Skeletal muscle satellite cell (primary cell): ENCODE results near the gene SCN1A. TPM values are rescaled to one million over a fixed set of nuclear protein-coding genes. Genes with fewer than 3 reads are reported as not detected.
A peak's percentile ranks its signal among the peaks of the same experiment; 100 is the strongest.

Experiments used
- H3K27me3 ChIP-seq: 2 replicates; pipeline ENCODE4 v1.7.0; 2013; ENCODE audit warnings: low read length; ENCODE audit not compliant: control insufficient read depth, insufficient read depth
- H3K36me3 ChIP-seq: 2 replicates; pipeline ENCODE4 v1.7.0; 2013; ENCODE audit warnings: mild to moderate bottlenecking, control low read depth, low read length; ENCODE audit not compliant: insufficient read depth
- H3K4me1 ChIP-seq: 2 replicates; pipeline ENCODE4 v1.7.0; 2013; ENCODE audit warnings: low read length; ENCODE audit not compliant: control insufficient read depth, insufficient read depth
- H3K4me2 ChIP-seq: 2 replicates; pipeline ENCODE4 v1.7.0; 2013; ENCODE audit warnings: mild to moderate bottlenecking, low read length
- H3K4me3 ChIP-seq: 2 replicates; pipeline ENCODE4 v1.7.0; 2013; ENCODE audit warnings: low read length
- H3K9ac ChIP-seq: 2 replicates; pipeline ENCODE4 v1.7.0; 2013; ENCODE audit warnings: mild to moderate bottlenecking, low read depth, low read length, moderate library complexity
- H3K9me3 ChIP-seq: replicated peaks from 2 replicates; pipeline ENCODE4 v1.7.0; 2013; ENCODE audit warnings: mild to moderate bottlenecking, control low read depth, low read length
- total RNA-seq: library from RNA; depleted of rRNA; stranded (reverse); fragments of >200 nt; gene quantifications from 2 replicates; pipeline ENCODE4 v1.2.3, GENCODE V29; 2012; rRNA removed

Gene SCN1A
- under 0.01 and 1.5 TPM in 2 replicates for total RNA-seq

DNA sequence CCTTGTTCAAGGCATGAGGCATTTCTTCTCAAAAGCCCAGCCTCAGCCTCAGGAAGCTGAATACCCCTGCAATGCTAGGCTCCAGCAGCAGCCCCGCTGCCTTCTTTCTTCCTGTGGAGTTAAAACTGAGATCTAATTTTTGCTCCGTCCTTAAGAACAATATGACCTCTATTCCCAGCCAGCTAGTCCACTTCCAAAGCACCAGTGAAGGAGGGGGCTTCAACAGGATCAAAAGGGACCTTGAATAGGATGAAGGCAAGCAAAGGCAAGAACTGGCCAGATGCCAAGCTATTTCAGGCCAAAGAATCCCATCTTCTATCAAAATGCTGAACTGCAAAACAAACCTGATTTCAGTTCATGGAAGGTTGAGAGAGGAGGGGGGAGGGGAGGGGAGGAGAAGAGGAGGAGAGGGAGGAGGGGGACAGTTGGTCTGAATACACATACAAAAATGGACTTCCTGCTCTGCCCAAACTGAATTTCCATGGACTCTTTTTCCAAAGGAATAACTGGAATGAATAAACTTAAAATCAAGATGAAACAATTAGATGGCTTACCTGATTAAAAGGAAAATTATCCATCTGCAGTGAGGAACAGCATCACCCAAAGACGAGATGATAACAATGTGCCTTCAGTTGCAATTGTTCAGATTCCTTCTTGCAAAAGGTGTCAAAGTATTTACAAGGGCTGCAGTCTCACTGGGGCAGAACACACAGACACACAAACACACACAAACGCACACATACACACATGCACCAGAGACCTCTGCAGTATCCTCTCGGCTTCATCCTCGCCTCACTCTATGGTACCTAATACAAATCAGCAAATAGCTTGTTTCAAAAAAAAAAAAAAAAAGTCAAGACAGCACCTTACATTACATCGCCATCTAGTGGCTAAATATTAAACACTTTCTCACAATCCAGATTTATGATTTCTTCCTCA is at the start of gene SCN1A:
TSS of gene SCN1A (minus strand) at position 804 of the 939 bp plus-strand sequence. CDS start 54,399 bp downstream, outside the sequence.
- H3K9me3 ChIP-seq: no peaks in the 10 kb centered on the region
- no peaks in the 10 kb centered on the region for H3K4me1 ChIP-seq
- H3K9ac ChIP-seq: no peak within 1 kb of the TSS
- no peaks in the 10 kb centered on the region for H3K36me3 ChIP-seq
- peak within 1 kb of the TSS; percentile 65 for H3K4me2 ChIP-seq
- no peaks in the 10 kb centered on the region for H3K27me3 ChIP-seq
- H3K4me3 ChIP-seq: no peak within 1 kb of the TSS

DNA sequence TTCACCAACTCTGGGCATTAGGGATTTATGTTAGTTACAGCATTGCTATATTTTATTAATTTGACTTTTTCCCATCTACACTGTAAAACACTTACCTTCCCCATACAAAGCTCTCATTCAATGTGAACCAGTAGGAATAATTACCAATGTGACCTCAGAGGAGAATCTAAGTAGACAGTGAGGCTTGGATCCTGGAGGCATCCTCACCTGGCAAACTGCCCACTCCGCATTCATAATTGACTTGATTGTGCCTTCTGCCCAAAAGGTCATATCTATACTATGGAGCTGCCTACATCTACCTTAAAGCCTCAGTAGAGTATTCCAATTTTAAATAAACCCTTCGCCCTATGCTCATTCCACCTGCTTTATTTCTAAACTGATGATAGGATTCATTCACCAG is 45.4 kb upstream of the SCN1A start:
- H3K4me2 ChIP-seq: no peak overlapping the region
- H3K9me3 ChIP-seq: no peaks in the 10 kb centered on the region
- no peaks in the 10 kb centered on the region for H3K36me3 ChIP-seq
- H3K4me3 ChIP-seq: no peak overlapping the region
- no peaks in the 10 kb centered on the region for H3K27me3 ChIP-seq
- H3K9ac ChIP-seq: no peak overlapping the region
- peaks cover 5% of the 10 kb centered on the region for H3K4me1 ChIP-seq

DNA sequence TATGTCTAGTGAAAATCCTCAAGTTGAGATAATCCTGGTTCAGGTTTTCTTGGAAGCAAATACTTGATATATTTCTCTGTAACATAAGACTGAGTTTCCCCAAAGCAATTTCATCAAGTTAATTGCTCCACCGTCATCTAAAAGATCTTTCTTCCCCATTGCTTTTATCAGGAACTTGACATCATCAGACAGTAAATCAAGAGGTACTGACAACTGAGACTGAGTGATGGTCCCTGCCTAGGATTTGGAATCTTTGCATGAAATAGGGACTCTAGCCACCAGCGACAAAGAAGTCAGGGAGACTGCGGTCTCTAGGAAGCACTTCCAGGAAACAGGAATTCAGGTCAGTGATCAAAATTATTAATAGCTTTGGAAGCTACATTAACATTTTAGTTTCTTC is 43.4 kb upstream of the SCN1A start:
- H3K9ac ChIP-seq: no peak overlapping the region
- no peak overlapping the region for H3K4me2 ChIP-seq
- H3K9me3 ChIP-seq: no peaks in the 10 kb centered on the region
- H3K4me3 ChIP-seq: no peak overlapping the region
- no peaks in the 10 kb centered on the region for H3K27me3 ChIP-seq
- no peaks in the 10 kb centered on the region for H3K36me3 ChIP-seq
- peaks cover 5% of the 10 kb centered on the region for H3K4me1 ChIP-seq

DNA sequence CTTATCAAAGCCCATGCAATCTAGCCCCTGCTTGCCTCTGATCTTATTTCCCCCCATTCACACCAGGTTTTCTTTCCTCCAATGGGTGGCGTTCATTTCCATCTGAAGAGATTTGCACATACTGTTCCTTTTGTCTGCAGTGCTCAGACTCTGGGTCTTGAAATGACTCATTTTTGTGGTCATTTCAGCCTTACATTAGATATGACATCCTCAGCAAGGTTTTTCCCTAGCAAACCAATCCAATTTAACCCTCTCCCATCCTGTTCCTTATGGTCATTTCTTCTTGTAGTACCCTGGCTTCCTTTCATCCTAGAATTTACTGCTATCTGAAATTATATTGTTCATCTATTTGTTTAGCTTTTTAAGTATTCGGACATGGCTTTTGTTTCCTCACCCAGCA is 42.5 kb upstream of the SCN1A start:
- no peak overlapping the region for H3K4me3 ChIP-seq
- peaks cover 5% of the 10 kb centered on the region for H3K4me1 ChIP-seq

DNA sequence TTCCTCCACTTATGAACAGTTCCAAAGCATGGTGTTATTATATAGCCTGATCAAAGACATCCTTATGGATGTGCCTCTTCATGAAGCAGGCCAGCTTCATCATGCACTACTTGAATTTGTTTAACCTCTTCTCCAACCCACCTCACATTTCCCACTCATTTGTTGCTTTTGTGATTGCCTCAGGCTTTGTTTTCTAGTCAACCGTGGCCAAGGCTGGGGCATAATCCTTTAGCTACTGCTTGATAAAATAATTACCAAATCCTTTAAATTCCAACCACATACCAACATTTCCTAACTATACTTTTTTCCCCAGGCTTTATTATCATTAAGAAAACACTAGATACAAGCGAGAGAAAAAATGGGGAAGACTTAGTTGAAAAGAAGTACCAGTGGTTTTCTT is 39.6 kb upstream of the SCN1A start:
- no peaks in the 10 kb centered on the region for H3K36me3 ChIP-seq
- H3K9ac ChIP-seq: no peak overlapping the region
- peaks cover 5% of the 10 kb centered on the region for H3K4me1 ChIP-seq
- H3K4me3 ChIP-seq: no peak overlapping the region
- no peaks in the 10 kb centered on the region for H3K9me3 ChIP-seq
- no peak overlapping the region for H3K4me2 ChIP-seq
- H3K27me3 ChIP-seq: no peaks in the 10 kb centered on the region

More for the DNA sequence above, 42.5 kb upstream of the SCN1A start:
- H3K36me3 ChIP-seq: no peaks in the 10 kb centered on the region
- H3K4me2 ChIP-seq: no peak overlapping the region
- no peaks in the 10 kb centered on the region for H3K27me3 ChIP-seq
- no peaks in the 10 kb centered on the region for H3K9me3 ChIP-seq
- no peak overlapping the region for H3K9ac ChIP-seq

DNA sequence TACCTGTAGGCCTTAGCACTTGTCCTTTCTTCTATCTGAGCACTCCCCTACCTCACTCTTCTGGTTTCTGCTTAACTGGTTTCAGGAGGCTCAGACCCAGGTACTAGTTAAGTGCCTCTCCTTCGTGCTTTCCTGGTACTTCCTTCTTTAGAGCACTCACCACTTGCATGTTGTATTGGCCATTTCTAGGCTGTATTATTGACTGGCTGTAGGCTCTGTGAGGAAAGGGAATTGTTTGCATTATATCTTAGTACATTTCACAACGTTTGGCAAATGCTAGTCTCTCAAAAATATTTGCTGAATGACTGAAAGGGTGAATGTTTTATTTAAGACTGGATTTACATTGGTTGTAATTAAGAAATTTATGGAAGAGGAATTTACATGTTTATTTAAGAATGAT is 36.0 kb upstream of the SCN1A start:
- H3K4me3 ChIP-seq: no peak overlapping the region
- H3K36me3 ChIP-seq: no peaks in the 10 kb centered on the region
- H3K9me3 ChIP-seq: no peaks in the 10 kb centered on the region
- no peaks in the 10 kb centered on the region for H3K27me3 ChIP-seq
- H3K9ac ChIP-seq: no peak overlapping the region
- peaks cover 11% of the 10 kb centered on the region for H3K4me1 ChIP-seq
- H3K4me2 ChIP-seq: no peak overlapping the region

DNA sequence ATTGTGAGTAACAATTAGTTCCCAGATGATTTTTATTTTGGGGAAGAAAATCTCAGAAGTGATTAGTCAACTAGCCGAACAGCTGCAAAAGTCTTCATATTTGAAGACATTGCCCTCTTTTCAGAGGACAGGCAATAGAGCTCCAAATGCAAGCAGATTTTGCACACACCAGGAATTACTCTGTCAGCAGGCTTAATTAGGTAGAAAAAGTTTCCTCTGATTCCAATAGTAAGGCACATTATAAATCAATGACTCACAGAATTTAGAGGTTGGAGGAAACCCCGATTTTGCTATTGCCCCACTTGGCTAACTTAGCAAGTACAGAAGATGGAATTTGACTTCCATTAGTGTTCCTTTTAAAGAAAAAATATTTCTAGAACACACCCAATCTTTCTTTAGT is 30.7 kb upstream of the SCN1A start:
- peaks cover 19% of the 10 kb centered on the region for H3K4me1 ChIP-seq
- H3K4me3 ChIP-seq: no peak overlapping the region
- H3K9ac ChIP-seq: no peak overlapping the region
- no peaks in the 10 kb centered on the region for H3K27me3 ChIP-seq
- H3K36me3 ChIP-seq: no peaks in the 10 kb centered on the region
- no peaks in the 10 kb centered on the region for H3K9me3 ChIP-seq
- no peak overlapping the region for H3K4me2 ChIP-seq

DNA sequence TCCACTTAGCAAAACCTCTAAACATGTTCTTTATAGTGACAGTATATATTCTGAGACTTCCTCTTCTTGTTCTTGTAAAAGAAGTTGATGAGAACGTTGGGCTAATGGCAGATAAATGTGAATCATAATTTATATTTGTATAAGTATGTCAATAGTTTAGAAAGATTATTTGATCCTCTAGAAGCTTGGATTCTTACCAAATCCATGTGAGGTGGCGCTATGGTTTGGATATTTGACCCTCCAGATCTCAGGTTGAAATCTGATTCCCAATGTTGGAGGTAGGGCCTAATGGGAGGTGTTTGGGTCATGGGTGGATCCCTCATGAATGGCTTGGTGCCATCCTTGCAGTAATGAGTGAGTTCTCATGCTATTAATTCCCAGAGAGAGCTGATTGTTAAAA is 29.8 kb upstream of the SCN1A start:
- Histone ChIP-seq H3K27me3 (no peaks in the 10 kb centered on the region), H3K4me1 (peaks cover 19% of the 10 kb centered on the region), H3K4me3 (no peak overlapping the region), H3K36me3 (no peaks in the 10 kb centered on the region), H3K9ac (no peak overlapping the region), H3K9me3 (no peaks in the 10 kb centered on the region), H3K4me2 (no peak overlapping the region)

DNA sequence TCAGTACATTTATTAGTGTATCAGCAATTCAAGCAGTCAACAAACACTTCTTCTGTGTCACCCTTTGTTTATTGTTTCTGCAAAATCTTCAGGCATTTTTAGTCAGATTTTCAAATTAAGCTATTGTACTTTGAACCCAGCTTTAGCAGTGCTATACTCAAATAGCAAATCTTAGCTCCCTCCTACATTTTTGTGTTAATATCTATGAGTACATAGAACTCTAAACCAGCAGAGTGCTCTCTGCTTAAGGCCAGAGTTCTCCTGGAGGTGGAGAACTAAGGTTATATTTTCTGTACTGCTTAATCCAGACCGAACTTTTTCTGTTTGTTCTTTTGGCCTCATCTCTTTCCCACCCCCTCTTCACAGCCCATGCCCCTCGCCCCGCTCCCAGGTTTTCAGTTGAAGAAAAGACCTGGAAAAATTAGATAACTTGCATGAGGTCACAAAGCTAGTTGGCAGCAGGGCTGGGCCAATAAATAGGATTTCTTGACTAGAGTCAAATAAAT is 29.2 kb upstream of the SCN1A start:
- H3K9me3 ChIP-seq: no peaks in the 10 kb centered on the region
- no peak overlapping the region for H3K4me3 ChIP-seq
- no peak overlapping the region for H3K9ac ChIP-seq
- no peaks in the 10 kb centered on the region for H3K36me3 ChIP-seq
- peaks cover 19% of the 10 kb centered on the region for H3K4me1 ChIP-seq
- no peaks in the 10 kb centered on the region for H3K27me3 ChIP-seq
- H3K4me2 ChIP-seq: no peak overlapping the region

DNA sequence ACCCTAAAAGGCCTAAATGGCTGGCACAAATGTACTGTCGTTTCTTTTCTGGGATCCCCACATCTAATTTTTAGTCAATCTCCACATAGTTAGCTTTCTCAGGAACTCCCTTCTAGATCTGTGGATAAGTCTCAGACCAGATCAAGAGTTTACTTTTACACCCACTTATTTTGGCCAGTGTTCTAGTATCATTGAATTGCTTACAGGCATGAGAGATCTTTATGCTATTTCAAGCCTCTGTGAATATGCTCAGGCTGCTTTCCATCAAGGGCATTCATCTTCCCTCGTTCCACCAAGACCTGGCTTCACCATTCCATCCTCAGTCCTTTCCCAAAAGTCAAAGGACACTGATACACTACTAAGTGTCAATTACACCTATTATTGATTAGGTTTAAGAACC is 27.8 kb upstream of the SCN1A start:
- Histone ChIP-seq H3K27me3 (no peaks in the 10 kb centered on the region), H3K4me1 (peaks cover 19% of the 10 kb centered on the region), H3K9me3 (no peaks in the 10 kb centered on the region), H3K4me3 (no peak overlapping the region), H3K9ac (no peak overlapping the region), H3K36me3 (no peaks in the 10 kb centered on the region), H3K4me2 (no peak overlapping the region)

DNA sequence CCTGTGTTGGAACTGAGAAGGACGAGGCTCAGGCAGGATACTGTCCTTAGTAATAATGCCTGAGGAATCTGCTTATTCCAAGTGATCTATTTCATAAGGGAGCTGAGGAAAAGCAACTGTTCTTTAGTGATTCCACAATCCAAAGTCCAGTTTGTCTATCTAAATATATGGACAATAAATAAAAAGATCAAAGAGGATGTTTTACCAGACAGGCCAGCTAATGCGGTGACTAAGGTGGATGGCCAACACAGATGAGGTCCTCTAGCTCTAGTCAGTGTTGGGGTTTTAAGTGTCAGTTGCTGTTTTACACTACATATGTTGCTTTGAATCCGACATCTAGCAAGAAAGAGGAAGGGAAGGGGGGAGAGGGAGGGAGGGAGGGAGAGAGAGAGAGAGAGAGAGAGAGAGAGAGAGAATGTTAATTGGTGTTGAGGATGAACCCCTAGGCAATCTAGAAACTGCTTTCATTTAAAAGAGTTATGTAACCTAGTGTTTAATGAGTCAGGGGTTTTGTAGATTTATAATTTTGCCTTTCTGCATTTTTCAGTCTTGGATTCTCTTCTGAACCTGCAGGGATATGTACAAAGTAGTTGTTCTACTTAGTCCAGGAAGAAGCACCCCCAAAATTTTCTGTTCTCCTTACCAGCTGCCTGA is 27.0 kb upstream of the SCN1A start:
- H3K4me1 ChIP-seq: peaks cover 14% of the 10 kb centered on the region
- H3K4me3 ChIP-seq: no peak overlapping the region
- no peak overlapping the region for H3K4me2 ChIP-seq
- H3K9ac ChIP-seq: no peak overlapping the region
- H3K27me3 ChIP-seq: no peaks in the 10 kb centered on the region
- H3K36me3 ChIP-seq: no peaks in the 10 kb centered on the region
- no peaks in the 10 kb centered on the region for H3K9me3 ChIP-seq
